Breast epithelium (tissue), 3 donors: ENCODE data around the gene NEUROD4.

Source experiments
- CTCF ChIP-seq, 3 donors: fragments of 450-650 bp; IDR thresholded peaks; one replicate each; pipeline ENCODE4 v1.5.1; 2016 to 2017; ENCODE audit warnings: antibody characterized with exemption in 3 of 3, mild to moderate bottlenecking in 3 of 3, moderate library complexity in 3 of 3
- POLR2AphosphoS5 ChIP-seq, 3 donors: sonication (generic); formaldehyde crosslinking; IDR thresholded peaks; one replicate each; pipeline ENCODE4 v1.6.1; 2017; ENCODE audit warnings: antibody characterized with exemption in 3 of 3

DNA sequence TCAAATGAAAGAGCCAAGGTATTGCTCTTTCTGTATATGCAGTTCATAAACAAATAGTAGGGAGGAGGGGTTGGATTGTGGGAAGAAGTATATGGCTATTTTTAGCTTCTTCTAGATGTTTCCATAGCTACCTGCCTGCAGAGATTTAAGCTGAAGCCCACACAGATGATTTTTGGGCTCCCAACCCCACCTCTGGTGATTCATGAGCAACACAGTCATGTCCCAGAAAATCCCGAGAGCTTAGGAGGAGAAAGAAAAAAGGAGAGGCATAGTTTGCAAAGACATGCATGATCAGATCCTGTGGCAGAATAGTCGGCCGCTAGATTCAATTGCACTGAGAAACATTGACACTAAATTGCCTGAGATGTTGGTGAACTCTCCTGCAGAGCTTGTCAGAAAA is 49.0 kb upstream of the NEUROD4 start:
- no peak for TF ChIP-seq POLR2AphosphoS5 (IDR thresholded peaks at IDR 0.05)
- no peak for TF ChIP-seq CTCF (IDR thresholded peaks at IDR 0.05)
